Measurements from ENCODE around the gene HRH3. TPM values are rescaled to one million over a fixed set of nuclear protein-coding genes. Genes with fewer than 3 reads are reported as not detected.

HRH3 gene
- total RNA-seq, 1 donor: not detected

DNA sequence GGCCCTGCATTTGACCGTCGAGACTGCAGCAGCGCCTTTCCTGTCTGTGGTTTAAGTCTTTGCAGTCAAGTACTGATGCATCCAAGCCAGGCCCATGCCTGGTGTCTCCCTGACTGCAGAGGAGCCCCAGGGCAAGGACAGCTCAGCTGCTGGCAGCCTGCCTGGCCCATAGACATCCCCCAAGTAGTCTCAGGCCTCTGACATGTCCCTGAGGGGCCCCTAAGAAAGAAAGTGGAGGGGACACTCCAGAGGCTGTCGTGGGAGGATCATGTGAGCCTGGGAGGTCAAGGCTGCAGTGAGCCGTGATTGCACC is 18.0 kb downstream of the HRH3 start:
- DNase-seq (ENCODE audit: low read depth in 2 of 3, low spot score in 2 of 3): no peak

DNA sequence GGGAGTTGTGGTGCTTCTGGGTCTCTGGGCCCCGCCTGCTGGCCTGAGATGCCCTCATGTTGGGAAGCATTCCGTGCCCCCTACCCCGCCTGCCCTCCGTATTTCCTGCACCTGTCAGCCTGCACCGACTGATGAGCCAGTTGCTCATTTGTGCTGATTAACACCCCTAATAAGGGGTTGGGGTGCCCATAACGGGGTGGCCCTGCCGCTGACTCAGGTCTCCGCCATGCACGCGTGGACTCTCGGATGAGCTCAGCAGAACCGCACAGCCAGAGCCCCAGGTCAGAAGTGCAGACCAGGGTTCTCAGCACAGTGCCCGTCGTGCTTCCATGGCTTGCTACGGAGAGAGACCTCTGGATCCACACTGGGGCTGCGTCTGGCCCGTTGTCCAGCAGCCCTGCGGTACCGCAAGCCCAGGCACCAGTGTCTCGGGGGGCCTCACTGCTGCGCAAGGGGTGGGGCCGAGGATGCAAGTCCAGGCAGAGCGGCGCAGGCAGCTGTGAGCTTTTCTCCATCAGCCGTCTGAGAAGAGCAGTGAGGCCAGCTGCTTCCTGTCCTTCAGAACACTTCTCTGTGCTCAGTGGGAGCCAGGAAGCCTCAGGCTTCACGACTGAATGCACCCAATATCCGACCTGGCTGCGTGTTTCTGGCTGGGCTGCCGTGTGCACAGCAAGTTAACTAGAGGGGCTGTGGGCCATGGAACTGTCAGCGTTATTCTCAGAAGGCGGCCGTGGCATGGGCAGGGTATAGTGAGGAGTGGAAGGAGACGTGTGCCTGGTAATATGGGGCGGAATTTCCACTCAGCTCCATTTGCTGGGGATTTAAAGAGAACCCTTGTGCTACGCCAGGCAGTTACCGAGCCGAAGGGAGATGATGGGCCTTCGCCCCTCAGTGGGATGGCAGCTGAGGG is 18.6 kb downstream of the HRH3 start:
- no peak for DNase-seq (ENCODE audit: low read depth in 2 of 3, low spot score in 2 of 3)

DNA sequence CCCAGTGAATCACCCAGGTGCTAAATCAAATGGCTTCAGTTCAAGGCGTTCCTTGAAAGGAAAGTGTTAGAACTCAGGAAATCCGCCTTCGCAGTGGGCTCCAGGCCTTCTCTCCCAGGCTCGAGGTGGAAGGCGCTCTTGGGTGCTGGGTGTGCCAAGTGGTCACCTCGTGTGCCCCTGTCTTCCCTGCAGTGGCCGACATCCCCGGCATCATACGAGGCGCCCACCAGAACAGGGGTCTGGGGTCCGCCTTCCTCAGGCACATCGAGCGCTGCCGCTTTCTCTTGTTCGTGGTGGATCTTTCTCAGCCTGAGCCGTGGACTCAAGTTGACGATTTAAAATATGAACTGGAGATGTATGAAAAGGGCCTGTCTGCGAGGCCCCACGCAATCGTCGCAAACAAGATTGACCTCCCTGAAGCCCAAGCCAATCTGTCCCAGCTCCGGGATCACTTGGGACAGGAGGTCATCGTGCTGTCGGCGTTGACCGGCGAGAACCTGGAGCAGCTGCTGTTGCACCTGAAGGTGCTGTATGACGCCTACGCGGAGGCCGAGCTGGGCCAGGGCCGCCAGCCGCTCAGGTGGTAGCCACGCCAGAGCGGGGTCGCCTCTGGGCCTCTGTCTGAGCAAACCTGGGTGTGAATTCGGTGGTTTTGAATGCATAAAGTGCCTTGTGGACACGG is 19.4 kb downstream of the HRH3 start:
- DNase-seq (ENCODE audit: low read depth in 2 of 3, low spot score in 2 of 3): no peak

DNA sequence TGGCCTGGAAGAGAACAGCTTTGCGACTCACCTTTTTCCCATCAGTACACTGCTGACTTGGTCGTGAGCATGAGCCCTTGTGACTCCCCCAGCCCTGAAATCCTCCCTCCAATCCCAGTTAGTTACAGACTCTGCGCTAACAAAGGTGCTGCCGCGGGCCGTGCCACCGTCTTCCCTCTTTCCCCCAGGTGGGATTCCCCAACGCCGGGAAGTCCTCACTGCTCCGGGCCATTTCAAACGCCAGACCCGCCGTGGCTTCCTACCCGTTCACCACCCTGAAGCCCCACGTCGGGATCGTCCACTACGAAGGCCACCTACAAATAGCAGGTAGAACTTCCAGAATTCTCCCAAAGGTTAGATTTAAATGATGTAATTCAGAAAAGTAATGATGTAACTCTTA is 21.1 kb downstream of the HRH3 start:
- no peak for DNase-seq (ENCODE audit: low read depth in 2 of 3, low spot score in 2 of 3)

DNA sequence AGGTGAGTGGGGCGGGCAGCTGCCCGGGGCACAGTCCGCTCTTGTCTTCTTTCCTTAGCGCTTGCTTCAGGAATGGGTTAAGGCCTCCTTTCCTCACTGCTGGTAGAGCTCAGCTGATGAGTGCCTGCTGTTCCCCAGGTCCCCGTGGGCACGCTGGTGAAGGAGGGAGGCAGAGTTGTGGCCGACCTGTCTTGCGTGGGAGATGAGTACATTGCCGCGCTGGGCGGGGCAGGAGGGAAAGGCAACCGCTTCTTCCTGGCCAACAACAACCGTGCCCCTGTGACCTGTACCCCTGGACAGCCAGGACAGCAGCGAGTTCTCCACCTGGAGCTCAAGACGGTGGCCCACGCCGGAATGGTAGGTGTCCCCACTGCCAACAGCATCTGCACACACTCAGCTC is 21.6 kb downstream of the HRH3 start:
- no peak for DNase-seq (ENCODE audit: low read depth in 2 of 3, low spot score in 2 of 3)

DNA sequence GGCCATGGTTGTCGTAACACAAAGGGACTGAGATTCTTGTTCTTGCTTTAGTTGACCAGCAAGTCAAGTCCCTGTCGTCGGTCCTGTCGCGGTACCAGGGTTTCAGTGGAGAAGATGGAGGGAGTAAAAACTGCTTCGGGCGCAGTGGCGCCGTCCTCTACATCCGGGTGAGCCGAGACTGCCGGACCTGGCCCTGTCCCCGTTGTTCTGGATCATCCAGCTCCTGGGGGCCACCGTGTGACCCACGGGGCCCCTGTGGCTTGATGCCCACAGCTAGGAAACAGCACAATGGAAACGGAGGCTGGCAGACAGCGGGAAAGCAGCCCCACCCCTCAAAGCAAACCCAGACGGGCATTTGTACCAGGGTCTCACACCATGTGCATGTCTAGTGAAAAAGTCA is 22.3 kb downstream of the HRH3 start:
- DNase-seq (ENCODE audit: low read depth in 2 of 3, low spot score in 2 of 3): no peak

DNA sequence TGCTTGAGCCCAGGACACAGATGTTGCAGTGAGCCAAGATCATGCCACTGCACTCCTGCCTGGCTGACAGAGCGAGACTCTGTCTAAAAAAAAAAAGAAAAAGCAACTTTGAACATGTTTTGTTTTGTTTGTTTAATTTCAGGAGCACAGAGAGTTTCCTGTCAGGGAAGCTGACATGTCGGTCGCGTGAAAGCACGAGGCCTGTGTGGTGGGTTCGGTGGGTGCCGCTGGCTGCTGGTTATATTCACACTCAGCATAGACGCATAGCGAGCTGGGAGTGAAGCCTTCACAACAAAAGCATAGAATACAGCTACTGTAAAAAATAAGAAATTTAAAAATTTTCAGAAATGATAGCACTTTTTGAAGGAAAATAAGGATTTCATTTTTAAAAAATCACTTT is 22.8 kb downstream of the HRH3 start:
- DNase-seq (ENCODE audit: low read depth in 2 of 3, low spot score in 2 of 3): no peak

DNA sequence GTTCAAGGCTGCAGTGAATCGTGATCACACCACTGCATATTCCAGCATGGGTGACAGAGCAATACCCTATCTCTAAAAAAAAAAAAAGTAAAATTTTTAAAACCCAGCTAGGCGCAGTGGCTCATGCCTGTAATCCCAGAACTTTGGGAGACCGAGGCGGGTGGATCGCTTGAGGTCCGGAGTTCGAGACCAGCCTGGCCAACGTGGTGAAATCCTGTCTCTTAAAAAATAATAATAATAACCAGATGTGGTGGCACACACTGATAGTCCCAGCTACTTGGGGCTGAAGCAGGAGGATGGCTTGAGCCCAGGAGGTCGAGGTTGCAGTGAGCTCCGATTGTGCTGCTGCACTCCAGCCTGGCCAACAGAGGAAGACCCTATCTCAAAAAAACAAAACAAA is 23.8 kb downstream of the HRH3 start:
- no peak for DNase-seq (ENCODE audit: low read depth in 2 of 3, low spot score in 2 of 3)

DNA sequence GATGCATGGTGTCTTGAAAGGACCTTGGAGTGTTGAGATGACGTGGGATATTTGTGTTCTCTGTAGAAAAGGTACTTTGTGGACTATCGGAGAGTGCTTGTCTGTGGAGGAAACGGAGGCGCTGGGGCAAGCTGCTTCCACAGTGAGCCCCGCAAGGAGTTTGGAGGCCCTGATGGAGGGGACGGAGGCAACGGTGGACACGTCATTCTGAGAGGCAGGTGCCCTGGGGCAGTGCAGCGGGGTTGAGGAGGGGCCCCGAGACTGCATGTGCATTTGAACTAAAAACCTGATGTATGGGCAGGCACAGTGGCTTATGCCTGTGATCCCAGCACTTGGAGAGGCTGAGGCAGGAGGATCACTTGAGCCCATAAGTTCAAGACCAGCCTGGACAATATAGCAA is 24.3 kb downstream of the HRH3 start:
- DNase-seq (ENCODE audit: low read depth in 2 of 3, low spot score in 2 of 3): no peak

DNA sequence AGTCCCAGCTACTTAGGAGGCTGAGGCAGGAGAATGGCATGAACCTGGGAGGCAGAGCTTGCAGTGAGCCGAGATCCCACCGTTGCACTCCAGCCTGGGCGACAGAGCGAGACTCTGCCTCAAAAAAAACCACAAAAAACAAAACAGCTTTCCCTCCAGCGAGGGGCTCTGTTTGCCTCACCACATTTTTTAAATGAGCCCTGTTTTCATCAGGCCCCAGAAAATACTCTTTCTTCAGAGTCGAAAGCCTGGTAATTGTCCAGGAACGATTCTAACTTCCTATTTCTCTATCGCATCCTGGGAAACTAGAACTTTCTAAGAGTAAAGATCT is 25.0 kb downstream of the HRH3 start:
- no peak for DNase-seq (ENCODE audit: low read depth in 2 of 3, low spot score in 2 of 3)

DNA sequence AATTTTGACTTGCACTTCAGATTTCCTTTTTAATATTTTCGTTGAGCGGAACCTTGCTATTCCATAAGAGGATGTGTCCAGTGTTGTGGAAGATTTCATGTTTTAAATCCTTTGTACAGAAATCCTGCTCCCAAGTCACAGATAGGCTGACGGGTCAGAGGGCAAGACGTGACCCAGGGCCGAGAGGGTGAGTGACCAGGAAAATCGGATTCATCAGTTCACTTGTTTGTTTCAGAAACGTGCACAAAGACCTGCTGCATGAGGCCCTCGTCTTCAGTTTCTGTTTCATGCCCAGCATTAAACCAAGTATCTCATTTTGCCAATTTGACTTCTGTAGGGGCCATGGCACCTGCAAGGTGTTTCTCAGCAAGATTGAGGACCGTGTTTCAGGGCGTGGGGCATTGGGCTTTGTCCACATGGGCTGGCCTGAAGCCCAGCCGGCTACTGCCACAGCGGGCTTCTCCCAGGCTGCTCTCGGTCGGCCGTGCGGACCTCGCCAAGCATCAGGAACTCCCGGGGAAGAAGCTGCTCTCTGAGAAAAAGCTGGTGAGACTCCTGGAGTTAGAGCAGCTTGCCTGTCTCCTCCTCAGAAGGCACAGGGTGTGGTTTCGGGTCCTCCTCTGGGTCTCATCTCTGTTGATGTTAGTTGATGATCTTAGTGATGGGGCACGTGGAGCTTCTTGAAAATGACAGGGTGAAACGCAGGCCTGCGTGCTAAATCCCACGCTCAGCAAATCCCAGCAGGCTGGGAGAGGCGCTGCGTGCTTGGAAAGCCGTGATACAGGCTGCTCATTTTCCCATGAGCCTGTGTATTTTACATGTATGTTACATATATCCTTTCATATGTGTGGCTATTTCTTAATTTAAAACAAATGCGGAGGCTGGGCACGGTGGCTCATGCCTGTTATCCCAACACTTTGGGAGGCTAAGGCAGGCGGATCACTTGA is 26.7 kb downstream of the HRH3 start:
- DNase-seq (ENCODE audit: low read depth in 2 of 3, low spot score in 2 of 3): no peak

DNA sequence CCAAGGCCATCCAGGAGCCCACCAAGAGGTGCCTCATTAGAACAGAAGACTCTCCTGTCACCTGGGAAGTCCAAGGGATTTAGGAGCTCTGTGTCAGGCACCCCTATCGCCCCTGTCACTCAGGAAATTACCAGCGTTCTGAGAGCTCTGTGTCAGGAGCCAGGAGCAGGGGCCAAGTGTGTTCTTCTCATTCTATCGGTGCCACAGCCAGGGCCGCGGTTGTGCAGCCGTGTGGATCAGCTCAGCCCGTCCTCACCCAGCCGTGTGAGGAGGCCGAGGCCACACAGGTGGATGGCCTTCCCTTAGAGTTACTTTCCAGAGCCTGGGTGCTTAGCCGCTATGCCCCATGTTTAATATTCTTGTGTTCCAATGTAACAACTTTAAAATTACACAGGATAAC is 27.4 kb downstream of the HRH3 start:
- DNase-seq (ENCODE audit: low read depth in 2 of 3, low spot score in 2 of 3): no peak

DNA sequence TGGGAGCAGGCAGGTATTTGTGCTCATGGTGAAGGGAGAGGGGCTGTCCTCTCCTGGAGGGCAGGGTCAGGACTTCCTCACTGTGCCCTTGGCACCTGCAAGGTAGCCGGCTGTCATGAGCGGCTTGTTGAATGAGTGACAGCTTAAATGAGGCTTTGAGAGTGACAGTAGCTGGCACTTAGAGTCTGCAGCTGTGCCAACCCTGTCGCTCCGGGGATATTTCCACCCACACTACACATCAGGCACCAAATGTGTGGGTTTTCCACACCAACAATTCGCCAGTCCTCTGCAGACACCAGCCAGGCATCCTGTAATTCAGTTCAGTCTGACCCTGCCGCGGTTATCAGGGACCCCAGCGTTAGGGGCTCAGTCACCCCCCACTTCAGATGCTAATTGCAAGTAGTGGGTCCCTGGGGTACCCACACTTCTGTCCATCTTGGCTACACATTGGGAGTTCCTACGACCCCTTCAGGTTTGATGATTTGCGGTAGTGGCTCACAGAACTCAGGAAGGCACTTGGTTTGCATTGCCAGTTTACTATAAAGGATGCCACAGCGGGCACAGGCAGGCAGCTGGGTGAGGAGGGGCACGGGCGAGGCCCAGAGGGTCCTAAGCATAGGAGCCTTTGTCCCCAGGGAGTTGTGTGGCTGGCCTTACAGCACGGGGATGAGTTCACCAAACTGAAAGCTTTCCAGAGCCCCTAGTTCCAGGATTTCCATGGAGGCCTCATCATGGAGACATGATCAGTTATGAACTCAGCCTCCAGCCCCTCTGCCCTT is 28.1 kb downstream of the HRH3 start:
- DNase-seq (ENCODE audit: low read depth in 2 of 3, low spot score in 2 of 3): no peak

DNA sequence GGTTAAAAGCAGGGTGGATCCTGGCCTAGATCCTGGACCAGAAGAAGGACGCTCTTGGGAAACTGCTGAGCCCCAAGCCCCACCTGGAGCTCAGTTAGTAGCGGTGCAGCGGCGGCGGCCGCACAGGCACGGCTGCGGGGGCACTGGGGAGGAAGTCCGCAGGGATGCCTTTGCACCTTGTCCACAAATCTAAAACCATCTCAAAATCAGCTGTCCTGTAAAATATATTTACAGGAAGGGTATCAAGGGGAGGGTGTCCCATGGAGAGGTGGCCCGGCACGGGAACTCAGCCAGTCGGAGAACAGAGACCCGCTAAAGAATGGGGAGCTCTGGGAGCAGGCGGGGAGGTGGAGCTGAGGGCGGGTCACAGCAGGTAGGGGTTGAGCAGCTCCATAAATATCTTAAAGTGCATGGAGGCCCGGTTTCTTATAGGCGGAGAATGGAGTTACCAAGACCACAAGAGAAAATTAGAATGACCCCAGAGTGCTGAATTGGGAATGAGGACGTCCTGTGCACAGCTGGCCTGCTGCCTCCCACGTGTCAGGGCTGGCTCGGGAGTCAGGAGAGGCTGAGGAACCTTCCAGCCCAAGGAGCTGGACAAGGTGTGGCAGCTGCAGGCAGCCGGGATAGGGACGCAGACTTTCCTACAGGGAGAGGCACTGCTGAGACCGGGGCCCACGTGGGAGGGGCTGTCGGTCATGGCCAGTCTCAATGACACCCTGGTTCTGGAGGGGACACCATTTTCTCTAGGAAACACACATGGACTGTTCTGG is 29.3 kb downstream of the HRH3 start:
- no peak for DNase-seq (ENCODE audit: low read depth in 2 of 3, low spot score in 2 of 3)

DNA sequence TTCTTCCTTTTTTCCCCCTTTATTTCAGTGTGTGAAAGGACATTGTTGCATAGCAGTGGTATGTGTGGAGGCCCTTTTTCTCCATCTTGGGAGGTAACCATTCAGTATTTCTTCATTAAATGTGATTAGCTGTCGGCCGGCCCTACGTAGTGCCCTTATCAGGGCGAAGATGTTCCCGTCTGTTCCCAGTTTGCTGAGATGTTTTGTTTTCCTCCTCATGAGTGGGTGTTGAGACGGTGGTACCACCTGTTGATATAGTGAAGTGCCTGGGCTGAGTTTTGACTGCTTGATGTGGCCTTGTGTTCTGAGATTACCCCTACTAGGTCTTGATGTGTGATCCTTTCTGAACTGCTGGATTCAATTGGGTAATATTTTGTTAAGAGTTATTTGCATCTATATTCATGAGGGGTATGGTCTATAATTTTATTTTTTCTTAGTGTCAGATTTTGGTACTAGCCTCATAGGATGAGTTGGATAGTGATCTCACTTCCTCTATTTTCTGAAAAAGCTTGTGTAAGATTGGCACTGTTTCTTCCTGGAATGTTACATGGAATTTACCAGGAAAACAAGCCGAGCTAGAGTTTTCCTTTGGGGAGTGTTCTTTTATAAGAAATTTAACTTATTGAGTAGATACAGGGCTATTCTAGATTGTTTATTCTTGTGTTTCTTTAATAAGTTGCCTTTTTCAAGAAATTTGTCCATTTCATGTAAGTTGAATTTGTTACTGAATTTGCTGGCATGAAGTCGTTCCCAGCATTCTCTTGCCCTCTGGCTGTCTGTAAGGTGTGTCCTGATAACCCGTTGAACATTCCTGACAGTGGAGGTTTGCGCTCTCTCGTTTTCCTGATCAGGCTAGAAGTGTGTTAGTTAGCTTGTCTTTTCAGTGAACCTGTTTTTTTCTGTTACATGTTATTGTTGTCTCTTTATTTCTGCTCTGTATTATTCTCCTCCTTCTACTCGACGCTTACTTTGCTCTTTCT is 32.9 kb downstream of the HRH3 start:
- no peak for DNase-seq (ENCODE audit: low read depth in 2 of 3, low spot score in 2 of 3)

DNA sequence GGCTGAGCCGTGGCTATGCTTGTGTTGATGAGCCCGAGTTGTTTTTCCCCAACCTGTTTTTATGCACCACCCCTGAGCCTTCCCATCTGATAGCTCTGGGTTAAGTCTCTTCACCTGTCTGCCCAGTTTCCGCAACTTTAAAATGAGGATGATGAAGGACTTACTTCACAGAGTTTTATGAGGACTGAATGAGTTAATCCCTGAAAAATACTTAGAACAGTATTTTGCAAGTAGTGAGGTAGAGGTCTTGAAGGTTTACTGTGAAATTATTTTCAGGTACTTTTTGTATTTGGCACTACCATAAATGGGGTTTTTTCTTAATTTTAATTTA is 34.0 kb downstream of the HRH3 start:
- DNase-seq (ENCODE audit: low read depth in 2 of 3, low spot score in 2 of 3): no peak

DNA sequence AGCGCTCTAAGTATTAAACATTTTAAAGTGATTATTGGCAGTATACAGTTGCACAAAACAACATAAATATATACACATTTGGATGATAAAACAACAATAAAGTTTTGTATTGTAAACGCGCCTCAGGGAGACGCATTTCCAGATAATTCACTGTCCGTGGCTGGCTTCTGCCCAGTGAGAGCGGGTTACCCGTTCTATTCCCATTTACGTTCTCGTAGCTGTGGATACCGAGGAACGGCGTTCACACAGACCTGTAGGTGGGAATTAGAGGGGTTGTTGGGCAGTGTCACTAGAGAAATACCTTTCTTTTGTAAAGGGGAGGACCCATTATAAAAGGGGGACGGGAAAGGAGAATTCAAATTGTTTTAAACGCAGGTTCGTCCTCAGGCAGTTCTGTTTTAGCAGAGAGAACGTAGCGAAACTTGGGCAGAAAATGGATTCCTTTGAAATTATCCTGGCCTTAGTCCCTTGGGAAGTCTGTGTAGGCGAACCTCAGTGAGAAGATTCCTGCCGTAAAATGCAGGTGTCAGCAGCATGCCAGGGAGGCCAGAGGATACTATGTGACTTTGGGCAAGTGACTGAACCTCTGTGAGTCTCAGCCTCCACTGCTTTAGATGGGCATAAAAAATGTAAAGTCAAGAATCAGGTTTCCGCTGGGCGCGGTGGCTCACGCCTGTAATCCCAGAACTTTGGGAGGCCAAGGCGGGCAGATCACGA is 36.5 kb downstream of the HRH3 start:
- peak in 1 of 3 donors; percentile 4 for DNase-seq (ENCODE audit: low read depth in 2 of 3, low spot score in 2 of 3)
